Right ventricle myocardium superior (tissue), 1 donor: ENCODE measurements around the gene RASAL1. TPM values are rescaled to one million over a fixed set of nuclear protein-coding genes. Genes with fewer than 3 reads are reported as not detected.

Source experiments
- ATAC-seq: fragments of 200-7000 bp; cut with Tn5 transposase; one replicate; pipeline ENCODE4 v1.9.1; 2020; ENCODE audit warnings: mild to moderate bottlenecking; ENCODE audit not compliant: poor library complexity
- DNase-seq: peaks from one replicate; pipeline ENCODE4 v3.0.0-alpha.2; 2020
- intact Hi-C: fragments of 100-400 bp; cut with DNase I; formaldehyde crosslinking; loops from one replicate; pipeline ENCODE4 v1.11.2; 2022
- total RNA-seq: library from RNA; stranded (reverse); fragmentation: NEBNext Ultra II Directional; extraction: Animal tissue kit (Norgen Biotek cat#: 25700); gene quantifications from one replicate; pipeline ENCODE4 v1.2.1, GENCODE V29; 2021
- donor health status: DM: no; HTN: yes; CAD: no; lungs with severe emphysema.

The RASAL1 gene
- total RNA-seq, 1 donor from 2014 or later = not detected

DNA sequence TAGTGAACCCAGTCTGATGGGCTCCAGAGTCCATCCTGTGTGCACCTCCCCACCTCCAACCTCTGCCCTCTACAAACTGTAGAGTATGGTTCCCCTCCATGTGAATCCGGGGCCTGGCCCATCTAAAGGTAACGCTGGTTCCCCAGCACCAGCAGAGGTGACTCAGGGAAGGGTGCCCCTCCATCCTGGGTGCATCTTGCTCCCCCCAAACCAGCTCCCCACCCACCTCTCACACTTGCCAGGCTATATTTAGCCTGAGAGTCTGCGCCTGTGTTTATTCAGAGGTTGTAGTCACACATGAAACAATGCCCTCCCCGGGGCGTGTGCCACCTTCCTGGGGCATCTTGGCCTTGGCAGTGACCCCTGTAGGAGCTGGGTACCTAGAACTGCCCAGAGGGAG lies 26.2 kb downstream of the RASAL1 start:
- intact Hi-C loops = no loop called here
- ATAC-seq (no peak), DNase-seq (peak; percentile 28)

DNA sequence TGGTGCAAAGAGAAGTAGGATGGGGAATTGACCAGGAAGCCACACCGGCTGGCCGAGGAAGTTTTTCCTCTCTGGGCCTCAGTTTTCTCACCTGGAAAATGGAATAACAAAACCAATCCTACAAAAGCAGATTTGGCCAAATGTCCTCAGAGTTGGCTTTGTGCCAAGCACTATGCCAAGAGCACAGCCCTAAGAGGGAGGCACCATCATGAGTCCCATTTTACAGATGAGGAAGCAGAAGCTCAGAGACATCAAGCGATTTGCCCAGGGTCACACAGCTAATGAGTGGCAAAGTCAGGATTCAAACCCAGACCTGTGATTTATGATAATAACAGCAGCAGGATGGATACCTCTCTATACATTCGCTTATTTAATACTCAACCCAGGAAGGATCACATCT lies 27.3 kb downstream of the RASAL1 start:
- DNase-seq (no peak), ATAC-seq (no peak)
- intact Hi-C loops = no loop called here

DNA sequence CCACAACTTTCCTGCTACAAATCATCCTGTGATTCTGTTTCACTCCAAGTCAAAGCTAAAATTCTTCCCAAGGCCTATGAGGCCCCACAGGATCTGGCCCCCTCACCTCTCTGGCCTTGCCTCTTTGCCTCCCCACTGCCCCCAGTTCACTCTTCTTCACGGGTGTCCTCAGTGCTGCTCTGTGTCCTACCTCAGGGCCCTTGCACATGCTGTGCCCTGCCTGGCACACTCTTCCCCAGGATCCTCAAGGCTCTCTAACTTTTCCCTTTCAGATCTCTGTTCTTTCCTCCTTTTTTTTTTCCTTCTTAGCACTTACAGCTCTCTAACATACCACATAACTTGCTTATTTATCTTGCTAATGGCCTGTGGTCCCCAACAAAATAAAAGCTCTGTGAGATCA lies 29.2 kb downstream of the RASAL1 start:
- DNase-seq (no peak), ATAC-seq (no peak)
- intact Hi-C loops = no loop called here

- no peak for ATAC-seq
- DNase-seq = no peak
- intact Hi-C loops = no loop called here
Observed at GRCh38 chr12:113105606-113106271, 29.8 kb downstream of the RASAL1 start.

DNA sequence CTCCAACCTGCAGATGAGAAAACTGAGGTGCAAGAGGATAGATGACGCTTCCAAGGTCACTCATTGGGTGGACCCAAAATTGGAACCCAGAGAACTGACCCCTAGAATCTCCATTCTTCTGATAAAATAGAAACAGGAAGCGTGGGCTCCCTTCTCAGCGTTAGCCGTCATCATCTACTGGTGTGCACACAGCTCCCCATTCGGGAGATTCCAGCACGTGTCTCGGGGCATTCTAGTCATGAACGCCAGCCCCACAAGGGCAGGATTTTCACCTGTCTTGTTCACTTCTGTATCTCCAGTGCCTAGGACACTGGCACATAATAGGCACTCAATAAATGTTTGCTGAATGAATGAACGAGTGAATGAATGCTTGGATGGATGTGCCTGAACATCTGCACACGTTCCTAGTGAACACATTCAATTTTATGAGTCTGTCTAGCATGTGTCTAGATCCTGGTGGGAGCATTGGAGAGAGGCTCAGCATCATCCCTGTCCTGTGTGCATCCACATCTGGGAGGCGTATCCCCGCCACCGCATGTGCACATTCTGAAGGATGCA lies 30.5 kb downstream of the RASAL1 start:
- DNase-seq (no peak), ATAC-seq (no peak)
- intact Hi-C loops = no loop called here

GRCh38 chr12:113103756-113104450 lies 31.7 kb downstream of the RASAL1 start:
- no peak for DNase-seq
- intact Hi-C loops = no loop called here

DNA sequence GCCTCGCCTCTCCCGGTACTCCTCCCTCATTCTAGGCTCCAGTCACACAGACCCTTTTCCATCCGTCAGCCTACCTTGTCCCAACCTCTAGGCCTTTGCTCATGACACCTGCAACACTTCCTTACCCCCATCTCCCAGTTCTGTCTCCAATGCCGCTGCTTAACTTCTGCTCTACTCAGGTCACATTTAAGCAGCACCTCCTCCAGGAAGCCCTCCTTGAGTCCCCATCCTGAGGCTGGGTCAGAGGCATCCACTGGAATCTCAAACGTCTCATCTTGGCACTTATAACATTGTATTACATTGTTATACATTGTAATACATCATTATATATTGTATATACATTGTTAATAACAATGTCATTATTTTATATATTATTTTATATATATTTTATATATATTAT lies 32.8 kb downstream of the RASAL1 start:
- DNase-seq (no peak), ATAC-seq (no peak)
- intact Hi-C loops = no loop called here

More at GRCh38 chr12:113103756-113104450, 31.7 kb downstream of the RASAL1 start:
- no peak for ATAC-seq

- no peak for ATAC-seq
- intact Hi-C loops = no loop called here
- peak; percentile 38 for DNase-seq
Observed at GRCh38 chr12:113101751-113102150, 33.8 kb downstream of the RASAL1 start.

DNA sequence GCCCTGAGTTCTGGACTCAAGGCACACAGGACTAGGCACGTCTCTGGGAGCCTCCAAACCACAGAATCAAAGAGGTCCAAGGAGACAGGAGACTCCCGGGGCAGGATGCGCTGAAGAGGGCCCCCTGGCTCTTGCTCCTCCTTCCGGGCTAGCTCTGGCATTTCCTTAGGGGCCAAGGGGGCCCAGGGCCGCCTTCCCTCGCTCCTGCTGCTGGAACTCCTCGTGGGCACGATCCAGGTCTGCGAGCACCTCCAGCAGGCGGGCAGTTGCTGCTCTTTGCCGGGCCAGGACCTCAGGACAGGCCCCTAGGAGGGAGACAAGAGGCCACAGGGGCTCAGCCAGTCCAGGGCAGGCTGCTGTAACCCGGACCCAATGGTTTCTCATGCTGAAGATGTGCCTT lies 35.8 kb downstream of the RASAL1 start:
- peak; percentile 21 for DNase-seq
- no peak for ATAC-seq
- intact Hi-C loops = loop anchor here (5.0 kb wide), 1 partner anchor 52 kb away; no protein-coding TSS in a partner anchor

GRCh38 chr12:113099364-113099763 lies 36.2 kb downstream of the RASAL1 start:
- intact Hi-C loops = loop anchor here (5.0 kb wide), 1 partner anchor 52 kb away; no protein-coding TSS in a partner anchor
- ATAC-seq = no peak

DNA sequence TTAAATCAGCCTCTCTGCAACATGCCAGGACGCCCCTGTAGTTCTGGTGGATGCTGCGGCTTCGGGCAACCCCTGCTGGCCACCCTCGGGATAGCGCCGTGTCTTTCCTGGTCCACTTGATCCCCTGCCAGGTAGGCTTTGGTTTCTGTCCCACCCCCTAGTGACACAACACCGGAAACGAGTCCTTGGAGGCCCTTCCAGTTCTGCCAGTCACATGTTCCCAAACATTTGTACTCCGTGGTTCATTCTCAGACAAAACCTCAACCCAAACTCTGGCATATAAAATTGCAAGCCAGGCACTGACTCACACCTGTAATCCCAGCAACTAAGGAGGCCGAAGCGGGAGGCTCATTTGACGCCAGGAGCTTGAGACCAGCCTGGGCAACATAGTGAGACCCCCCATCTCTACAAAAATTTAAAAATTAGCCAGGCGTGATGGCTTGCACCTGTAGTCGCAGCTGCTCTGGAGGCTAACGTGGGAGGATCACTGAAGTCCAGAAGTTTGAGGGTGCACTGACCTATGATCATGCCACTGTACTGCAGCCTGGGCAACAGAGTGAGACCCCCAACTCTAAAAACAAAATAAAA lies 37.0 kb downstream of the RASAL1 start:
- peak; percentile 86 for ATAC-seq
- DNase-seq = peak; percentile 87
- intact Hi-C loops = loop anchor here (5.0 kb wide), 1 partner anchor 51 kb away; no protein-coding TSS in a partner anchor

More at GRCh38 chr12:113099364-113099763, 36.2 kb downstream of the RASAL1 start:
- DNase-seq = no peak

DNA sequence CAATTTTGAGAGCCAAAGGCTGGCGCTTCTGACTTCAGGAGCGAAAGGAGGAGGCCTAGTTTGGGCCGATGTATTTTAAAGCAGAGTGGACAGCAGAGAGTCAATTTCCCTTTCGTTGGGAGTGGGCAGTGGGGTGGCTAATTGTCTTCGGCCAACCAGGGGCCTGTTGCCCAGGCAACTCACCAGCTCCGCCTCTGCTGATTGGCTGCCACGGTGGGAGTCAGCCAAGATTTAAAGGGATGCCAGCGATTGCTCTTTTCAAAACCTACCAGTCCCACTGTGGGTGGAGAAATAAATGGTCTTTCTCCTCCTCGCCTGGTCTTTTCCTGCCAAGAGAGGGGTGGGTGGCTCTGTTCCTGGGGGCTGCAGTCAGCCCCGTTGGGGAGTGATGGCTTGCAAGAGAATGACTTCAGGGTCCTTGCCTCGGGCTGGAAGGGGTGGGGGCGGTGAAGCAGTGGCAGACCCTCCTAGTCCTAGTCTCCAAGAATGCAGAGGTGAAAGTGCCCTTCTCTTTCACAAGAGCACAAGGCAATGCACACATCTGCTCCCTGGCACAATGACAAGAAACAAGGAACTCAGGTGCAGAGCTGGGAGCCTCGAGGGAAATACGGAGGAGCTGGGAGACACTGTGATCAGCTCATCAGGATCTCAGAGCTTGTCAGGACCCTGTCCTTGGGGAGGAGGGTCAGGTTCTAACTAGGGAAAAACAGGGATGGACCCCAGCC lies 37.7 kb downstream of the RASAL1 start:
- intact Hi-C loops = loop anchor here (5.0 kb wide), 1 partner anchor 51 kb away; no protein-coding TSS in a partner anchor
- DNase-seq (peak; percentile 67), ATAC-seq (peak; percentile 65)

DNA sequence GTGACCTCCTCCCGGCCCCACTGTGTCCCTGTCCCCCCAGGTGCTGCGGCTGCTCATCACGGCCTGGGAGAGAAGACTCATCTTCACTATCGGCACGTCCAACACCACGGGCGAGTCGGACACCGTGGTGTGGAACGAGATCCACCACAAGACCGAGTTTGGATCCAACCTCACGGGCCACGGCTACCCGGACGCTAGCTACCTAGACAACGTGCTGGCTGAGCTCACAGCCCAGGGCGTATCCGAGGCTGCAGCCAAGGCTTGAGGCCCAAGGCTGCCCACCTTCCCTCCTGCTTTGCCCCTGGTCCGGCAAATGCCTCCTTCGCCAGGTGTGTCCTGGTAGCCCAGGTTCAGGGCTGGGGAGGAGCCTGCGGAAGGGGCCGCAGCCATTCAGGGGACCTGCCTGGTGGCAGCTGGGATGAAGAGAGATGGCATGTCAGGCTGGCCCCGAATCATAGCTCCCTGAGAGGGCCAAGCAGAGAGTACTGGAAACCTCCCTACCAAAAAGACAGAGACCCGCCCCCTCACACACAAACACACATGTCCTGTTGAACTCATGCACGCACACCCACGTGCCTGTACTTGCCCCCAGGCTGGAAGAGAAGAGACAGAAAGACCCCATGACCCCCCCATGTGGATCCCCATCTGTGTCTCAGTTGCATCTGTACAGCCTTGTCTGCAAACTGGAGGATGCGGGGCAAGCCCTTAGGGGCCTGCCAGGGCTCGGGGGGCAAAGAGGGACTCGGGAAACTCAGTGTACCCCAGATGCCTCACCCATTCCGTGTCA lies 38.7 kb downstream of the RASAL1 start:
- intact Hi-C loops = loop anchor here (5.0 kb wide), 1 partner anchor 50 kb away; no protein-coding TSS in a partner anchor
- DNase-seq (no peak), ATAC-seq (no peak)

DNA sequence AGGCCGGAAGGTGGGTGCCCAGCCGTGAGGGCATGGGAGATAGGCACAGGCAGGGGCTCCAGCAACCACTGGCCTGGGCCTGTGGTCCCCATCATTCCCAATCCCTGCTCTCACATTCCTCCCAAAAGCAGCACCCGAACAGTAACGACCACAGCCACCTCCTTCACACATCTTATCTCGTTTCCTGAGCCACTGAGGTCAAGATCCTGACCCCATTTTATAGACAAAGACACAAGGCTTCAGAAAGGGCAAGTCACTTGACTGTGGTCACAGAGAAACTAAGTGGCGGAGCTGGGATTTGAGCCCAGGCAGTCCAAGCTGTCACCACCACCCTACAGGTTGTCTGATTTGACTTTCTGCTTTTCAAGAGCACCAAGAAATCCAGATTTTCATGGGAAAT lies 40.2 kb downstream of the RASAL1 start:
- intact Hi-C loops = loop anchor here (5.0 kb wide), 1 partner anchor 48 kb away; no protein-coding TSS in a partner anchor
- no peak for ATAC-seq
- DNase-seq = no peak

DNA sequence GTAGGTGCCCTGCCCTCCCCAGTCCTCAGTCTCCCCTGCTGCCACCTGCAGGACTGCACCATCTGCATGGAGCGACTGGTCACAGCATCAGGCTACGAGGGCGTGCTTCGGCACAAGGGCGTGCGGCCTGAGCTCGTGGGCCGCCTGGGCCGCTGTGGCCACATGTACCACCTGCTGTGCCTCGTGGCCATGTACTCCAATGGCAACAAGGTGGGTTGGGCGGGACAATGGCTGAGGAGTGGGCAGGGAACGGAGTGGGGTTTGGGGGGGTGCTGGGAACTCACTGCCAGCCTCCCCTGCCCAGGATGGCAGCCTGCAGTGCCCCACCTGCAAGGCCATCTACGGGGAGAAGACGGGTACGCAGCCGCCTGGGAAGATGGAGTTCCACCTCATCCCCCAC lies 40.8 kb downstream of the RASAL1 start:
- DNase-seq (no peak), ATAC-seq (no peak)
- intact Hi-C loops = loop anchor here (5.0 kb wide), 1 partner anchor 47 kb away; no protein-coding TSS in a partner anchor

DNA sequence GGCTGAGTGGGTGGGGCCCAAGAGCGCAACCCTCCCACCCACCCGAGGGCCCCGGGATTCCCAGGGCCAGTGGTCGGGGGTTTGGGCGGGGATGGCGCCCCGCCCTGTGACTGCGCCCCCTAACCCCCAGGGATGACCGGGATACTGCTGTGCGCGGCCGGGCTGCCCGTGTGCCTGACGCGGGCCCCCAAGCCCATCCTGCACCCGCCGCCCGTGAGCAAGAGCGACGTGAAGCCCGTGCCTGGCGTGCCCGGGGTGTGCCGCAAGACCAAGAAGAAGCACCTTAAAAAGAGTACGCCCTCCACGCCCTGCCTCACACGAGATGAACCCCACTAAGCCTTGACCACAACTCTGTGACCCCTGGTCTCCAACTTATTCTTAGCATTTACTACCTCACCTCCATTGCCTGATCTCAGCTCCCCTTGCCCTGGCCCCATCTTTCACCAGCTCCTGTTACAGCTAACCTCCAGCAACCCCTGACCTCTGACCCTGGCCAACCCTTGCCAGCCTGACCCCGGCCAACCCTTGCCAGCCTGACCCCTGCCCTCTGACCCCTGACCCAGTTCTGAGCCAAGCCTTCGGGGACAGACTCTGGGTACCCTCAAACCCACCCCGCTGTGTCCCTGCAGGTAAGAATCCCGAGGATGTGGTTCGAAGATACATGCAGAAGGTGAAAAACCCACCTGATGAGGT lies 42.0 kb downstream of the RASAL1 start:
- intact Hi-C loops = no loop called here
- ATAC-seq (no peak), DNase-seq (no peak)
